ENCODE measurements around the gene MCRS1.

DNA sequence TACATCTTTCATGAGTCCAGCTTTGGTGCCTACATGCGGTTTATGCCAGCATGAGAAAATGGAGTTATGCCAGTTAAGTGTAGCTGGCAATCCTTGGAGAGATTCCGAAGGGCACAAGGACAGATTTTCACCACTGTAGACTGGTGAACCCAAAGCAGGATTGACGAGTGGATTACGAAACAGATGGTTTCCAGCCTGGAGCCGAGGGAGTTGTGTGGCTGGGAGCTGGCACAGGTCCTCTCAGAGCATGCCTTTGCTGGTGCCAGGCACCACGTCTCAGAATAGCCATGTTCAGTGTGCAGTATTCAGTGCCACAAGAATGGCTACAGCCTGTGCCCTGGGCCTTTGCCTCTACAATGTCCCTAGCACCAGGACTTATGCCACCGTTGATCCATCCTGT is 15.9 kb downstream of the MCRS1 start:
- TF ChIP-seq CTCF (IDR thresholded peaks at IDR 0.05 in 4 of 5, conservative IDR thresholded peaks at IDR 0.05 in 1 of 5) (no peak), POLR2A (IDR thresholded peaks at IDR 0.05) (no peak)
